Measurements from ENCODE around the gene DIDO1.

DIDO1 gene

DNA sequence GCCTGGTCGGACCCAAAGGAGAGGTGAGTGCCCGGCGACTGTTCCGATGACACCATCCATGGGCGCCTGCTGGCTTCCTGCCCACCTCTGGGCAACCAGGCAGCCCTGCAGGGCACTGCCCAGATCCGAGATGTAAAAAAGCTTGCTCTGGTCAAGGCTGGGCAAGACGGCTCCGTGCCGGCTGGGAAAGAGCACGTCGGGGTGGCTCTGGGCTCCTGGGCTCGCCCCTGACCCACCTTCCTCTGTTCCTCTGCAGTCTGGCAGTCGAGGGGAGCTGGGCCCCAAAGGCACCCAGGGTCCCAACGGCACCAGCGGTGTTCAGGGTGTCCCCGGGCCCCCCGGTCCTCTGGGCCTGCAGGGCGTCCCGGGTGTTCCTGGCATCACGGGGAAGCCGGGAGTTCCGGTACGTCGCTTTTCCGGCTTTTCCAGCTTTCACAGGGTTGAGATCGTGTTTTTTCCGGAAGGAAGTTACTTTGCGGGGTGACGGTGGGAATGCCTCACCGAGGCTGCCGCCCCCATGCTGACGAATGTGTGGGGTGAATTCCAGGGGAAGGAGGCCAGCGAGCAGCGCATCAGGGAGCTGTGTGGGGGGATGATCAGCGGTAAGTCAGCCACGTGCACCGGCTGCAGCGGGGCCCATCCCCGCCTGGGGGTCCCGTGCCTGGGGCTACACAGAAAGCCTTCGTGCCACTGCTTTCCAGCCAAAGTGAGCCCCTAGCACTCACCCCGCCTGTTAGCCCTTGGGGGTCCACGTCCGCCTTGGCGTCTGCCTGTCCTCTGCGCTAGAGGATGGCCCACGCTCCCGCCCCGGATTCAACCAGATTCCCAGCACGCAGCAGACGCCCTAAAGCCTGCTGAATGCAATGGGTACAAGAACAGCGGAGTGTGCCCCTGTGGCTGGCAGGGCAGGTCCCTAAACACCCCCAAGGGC is 90.1 kb downstream of the DIDO1 start:
- DNase-seq (ENCODE audit: low read depth in 3 of 3): no peak

DNA sequence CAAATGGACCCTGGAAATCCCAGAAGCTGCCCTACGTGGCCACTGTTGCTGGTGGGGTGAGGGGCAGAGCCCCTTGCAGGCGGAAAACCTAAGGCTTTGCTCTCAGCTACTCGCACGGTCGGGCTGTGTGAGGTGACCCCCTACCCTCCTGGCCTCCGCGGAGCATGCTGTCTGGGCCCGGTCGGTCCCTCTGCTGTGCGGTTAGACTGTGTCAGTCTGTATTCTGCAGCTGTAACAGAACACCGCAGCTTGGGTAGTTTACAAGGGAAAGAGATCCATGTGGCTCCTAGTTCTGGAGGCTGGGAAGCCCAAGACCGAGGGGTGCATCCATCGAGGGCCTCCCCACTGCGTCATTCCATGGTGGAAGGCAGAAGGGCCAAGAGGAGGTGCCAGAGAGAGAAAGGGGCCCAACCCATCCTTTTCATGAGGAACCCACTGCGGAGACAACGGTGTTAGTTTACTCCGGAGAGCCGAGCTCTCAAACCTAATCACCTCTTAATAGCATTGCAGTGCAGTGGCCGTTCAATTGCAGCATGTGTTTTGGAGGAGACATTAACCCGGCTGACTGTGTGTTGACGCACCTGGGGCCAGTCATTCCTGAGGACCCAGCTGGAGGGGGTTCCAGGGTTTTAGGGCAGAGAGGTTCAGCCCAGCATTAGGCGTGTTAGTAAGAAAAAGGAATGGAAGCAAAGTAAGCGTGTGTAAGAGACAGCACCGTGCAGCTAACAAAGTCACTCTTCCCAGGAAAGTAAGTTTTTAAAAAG is 91.2 kb downstream of the DIDO1 start:
- DNase-seq (ENCODE audit: low read depth in 3 of 3): no peak

DNA sequence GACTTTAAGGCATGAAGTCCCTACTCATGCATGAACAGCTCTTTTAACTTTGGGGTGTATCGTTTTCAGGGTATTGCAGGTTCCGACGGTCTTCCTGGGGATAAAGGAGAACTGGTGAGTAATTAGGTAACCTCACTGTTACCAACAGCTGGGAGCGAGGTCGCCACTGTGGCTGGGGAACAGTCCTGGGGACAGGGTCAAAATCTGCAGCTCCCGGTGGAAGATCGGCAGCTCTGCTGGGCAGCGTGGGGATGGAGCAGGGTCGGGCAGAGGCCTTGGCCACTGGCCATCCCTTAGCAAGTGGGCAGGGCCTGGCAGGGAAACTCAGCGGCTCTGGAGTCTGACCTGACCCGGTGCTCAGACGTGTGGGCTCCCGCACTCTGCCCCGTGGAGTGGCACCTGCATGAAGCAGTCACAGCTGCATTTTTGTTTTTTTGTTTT is 93.3 kb downstream of the DIDO1 start:
- DNase-seq (ENCODE audit: low read depth in 3 of 3): no peak

DNA sequence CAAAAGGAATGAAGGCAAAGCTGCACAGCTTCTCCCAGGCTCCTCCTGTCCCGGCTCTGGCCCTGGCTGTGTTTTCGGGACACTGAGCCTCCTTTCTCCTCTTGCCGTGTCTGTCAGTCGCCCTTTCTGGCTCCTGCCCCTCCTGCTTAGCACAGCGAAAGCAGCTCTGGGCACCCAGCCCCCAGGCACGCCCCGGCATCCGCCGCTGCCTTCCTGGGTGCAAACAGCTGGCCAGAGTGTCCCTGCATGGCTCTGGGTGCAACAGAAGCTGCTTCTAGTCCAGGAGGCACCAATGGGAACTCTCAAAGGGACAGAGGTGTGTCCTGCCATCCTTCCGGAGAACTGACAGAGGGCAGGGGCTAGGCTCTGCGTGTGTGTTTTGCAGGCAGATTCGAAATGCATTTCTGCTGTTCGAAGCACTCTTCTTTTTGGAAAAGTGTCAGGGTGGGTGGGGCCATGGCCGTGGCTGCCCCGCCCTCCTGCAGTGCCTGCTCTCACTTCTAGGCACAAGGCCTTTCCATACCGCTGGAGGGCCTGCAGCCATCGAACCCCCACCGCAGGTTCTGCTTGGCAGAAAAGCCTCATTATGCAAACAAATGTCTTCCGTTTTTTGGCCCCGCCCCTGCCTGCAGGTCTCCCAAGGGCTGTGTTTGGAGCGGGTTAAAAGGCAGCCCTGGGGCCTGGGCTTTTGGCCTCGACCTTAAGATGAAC is 93.9 kb downstream of the DIDO1 start:
- DNase-seq (ENCODE audit: low read depth in 3 of 3): peak in 1 of 3 donors; percentile 28

DNA sequence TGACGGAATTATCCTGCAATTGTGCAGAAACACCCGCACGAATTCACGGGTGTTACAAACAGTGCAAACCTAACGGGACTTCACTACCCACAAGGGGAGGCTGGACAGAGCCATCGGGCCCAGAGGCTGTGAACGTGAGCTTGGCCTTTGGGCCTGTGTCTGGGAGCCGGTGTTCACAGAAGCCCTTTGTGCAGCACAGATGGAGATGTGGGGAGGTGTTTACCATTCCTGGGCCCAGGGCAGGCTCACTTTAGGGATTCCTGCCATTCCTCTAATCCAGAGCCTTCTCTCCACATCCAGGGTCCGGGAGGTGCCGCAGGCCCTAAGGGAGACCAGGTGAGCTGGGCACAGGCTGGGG is 94.5 kb downstream of the DIDO1 start:
- DNase-seq (ENCODE audit: low read depth in 3 of 3): no peak

DNA sequence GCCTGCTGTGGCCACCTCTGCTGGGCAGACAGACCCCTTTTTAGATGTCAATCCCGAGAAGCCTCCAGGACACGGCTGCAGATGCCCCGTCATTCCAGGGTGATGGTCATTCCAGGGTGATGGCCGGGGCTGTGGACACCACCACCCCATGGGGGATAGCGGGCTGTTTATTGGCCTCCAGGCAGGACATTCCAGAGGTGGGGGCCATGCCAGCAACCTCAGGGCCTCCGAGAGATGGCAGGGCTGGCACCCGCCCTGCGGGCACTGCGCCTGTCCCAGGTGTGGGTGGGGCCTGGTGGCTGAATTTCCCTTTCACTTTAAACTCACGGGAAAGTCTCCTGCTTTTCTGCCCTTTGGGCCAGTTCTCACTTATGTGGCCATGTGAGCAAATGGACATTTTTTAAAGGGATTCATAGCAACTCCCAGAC is 94.9 kb downstream of the DIDO1 start:
- no peak for DNase-seq (ENCODE audit: low read depth in 3 of 3)

DNA sequence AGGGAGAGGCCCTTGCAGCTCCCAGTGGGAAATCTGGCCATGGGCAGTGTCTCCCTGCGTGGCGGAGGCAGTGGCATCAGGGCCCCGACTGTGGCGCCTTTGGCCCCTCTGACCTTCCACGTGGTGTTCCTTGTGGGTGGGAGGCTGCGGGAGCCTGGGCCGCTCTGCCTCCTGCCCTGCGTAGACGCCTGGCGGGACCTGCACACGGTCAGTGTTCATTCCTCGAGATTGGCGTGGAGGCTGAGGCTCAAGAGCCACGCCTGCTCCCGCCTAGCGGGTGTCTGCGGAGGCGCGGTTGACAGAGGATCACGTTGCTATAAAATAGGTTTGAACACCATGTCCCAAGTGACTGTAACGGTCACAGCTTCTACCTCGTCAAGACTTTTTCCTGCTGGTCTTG is 95.5 kb downstream of the DIDO1 start:
- DNase-seq (ENCODE audit: low read depth in 3 of 3): no peak

DNA sequence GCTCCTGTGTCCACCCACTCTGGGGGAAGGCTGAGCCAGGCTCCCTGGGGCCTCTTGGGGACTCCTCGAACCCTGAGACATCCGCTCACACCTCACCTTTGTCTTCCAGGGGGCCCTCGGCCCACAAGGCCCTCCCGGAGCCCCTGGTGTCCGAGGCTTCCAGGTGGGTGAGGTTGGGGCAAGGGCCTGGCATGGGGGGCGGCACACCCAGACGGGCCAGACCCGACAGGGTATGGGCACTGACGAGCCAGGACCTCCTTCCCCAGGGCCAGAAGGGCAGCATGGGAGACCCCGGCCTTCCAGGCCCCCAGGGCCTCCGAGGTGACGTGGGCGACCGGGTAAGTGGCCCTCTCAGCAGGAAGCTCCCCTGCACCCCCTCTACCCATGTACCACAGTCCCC is 96.1 kb downstream of the DIDO1 start:
- DNase-seq (ENCODE audit: low read depth in 3 of 3): no peak

DNA sequence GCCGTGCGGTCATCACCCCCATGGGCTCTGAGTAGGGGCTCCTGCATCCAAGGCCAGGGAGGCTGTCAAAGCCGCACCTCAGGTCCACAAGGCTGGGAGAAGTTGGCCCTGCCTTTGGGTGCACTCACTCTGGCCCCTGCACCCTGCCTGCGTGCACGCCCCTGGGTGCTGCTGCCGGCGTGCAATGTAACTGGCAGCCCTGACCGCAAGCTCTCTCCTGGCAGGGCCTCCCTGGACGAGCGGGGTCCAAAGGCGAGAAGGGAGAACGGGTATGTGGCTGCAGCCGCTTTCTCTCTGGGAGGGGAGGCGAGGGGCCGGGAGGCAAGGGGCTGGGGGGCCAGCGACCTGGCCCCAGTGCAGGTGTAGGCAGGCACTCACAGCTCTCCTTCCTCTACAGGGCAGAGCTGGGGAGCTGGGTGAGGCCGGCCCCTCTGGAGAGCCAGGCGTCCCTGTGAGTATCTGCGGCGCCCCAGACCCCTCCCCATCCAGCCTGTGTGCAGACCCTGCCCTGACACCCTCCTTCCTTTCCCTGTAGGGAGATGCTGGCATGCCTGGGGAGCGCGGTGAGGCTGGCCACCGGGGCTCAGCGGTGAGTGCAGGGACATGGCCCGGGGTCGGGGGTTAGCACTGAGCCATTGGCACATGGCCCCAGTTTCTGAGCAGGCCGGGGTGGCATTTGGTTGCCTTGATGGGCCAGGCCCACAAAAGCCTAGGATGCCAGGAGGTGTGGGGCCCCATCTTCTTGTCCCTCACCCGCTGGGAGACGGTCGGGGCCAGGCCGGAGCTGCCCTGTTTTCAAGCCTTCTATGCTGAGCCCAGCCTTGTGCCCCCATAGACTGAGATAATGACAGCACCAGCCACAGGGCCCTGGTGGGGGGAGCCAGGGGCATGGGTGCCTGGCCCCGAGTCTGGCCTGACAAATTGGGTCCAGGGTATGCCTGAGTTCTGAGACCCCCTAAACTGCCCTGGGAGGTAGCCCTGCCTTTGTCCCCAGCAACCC is 96.8 kb downstream of the DIDO1 start:
- no peak for DNase-seq (ENCODE audit: low read depth in 3 of 3)

DNA sequence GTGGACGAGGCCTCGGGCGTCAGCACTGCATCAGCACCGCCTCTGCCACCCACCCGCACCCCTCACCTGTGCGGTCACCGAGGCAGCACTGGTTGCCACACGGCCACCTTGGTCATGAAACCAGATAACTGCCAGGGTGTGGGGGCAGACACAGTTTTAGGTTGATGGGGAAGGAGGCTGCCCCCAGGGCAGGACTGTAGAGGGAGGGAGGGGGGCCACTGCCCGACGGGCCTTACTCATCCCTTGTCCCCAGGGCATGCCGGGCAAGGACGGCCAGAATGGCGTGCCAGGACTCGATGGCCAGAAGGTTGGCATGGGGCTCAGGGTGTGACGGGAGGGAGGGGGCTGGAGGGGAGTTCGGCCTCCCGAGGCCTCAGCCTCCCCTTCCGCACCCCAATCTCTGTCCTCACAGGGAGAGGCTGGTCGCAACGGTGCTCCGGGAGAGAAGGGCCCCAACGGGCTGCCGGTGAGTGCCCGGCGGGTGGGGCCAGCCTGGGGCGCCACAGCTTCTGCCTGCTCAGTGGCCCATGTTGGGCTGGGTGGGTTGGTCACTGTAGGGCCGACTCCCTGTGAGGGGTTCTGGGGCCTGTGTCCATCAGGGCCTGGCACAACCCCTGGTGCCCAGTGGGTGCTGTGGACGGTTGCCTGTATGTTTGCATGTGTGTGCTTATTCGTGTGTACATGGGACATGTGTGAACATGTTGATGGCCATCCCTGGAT is 97.6 kb downstream of the DIDO1 start:
- DNase-seq (ENCODE audit: low read depth in 3 of 3): no peak

DNA sequence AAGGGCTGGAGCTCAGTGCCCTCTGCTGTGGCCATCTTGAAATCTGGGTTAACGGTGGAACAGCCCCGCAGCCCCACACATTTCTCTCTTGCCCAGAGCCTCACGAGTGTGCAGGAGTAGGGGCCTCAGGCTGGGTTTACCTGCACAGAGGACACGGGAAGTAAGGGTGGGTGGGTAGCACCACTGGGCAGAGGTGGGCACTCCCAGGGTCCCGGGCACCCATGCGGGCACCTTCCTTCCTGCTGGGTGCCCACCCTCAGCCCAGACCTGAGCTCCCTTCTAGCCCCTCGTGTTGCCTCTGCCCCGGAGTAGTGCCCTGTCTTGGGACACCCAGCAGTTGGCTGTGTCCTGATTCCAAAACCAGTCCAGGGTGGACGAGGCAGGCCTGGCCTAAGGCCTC is 98.3 kb downstream of the DIDO1 start:
- no peak for DNase-seq (ENCODE audit: low read depth in 3 of 3)

All from stimulated activated CD4-positive, alpha-beta T cell treated with anti-CD3 and anti-CD28 coated beads, TNF-alpha, amount 100 ng/mL, for 48 hours (primary cell).